Upper lobe of left lung (tissue), 4 donors: ENCODE results near the gene FCGR3B.
"Not testable (repeated sequence)": the region's sequence is repeated elsewhere in the genome, so short reads cannot be mapped to it uniquely, and the experiment has no call there.

Experiments
- CTCF ChIP-seq, 6 experiments: fragments of 450-650 bp in 4 of 6; fragments of 200-600 bp in 2 of 6; sonication (generic) in 2 of 6; IDR thresholded peaks; one replicate each; pipeline ENCODE4 v1.5.1; 2016 to 2019; ENCODE audit warnings: antibody characterized with exemption in 6 of 6
- EP300 ChIP-seq, 4 donors: sonication (generic); formaldehyde crosslinking; IDR thresholded peaks; one replicate each; pipeline ENCODE4 v1.5.1; 2017; ENCODE audit warnings: antibody characterized with exemption in 4 of 4, control low read depth in 2 of 4
- POLR2A ChIP-seq, 4 donors: fragments of 450-650 bp; IDR thresholded peaks; one replicate each; pipeline ENCODE4 v1.5.1; 2016 to 2017; ENCODE audit warnings: antibody characterized with exemption in 4 of 4, mild to moderate bottlenecking in 2 of 4

- not testable (repeated sequence) for TF ChIP-seq CTCF, POLR2A, EP300 (IDR thresholded peaks at IDR 0.05)
Measured at GRCh38 chr1:161638251-161638993, 7.4 kb upstream of the FCGR3B start.
